BLaER1 treated with 17β-estradiol and CSF1 and Interleukin-3, amounts not matched to agents 10 nM and 100 nM (cell line): Measurements from ENCODE around the gene SRF.

Experiments used
- H3K27ac ChIP-seq, 11 experiments: shearing (Covaris generic); formaldehyde crosslinking; 2 replicates each; pipeline ENCODE4 v1.8.1; 2022
- H3K27me3 ChIP-seq, 11 experiments: shearing (Covaris generic); formaldehyde crosslinking; 2 replicates each; pipeline ENCODE4 v1.8.1; 2022
- H3K36me3 ChIP-seq, 11 experiments: shearing (Covaris generic); formaldehyde crosslinking; 2 replicates each; pipeline ENCODE4 v1.8.1; 2022
- H3K4me1 ChIP-seq, 10 experiments: shearing (Covaris generic); formaldehyde crosslinking; 2 replicates each; pipeline ENCODE4 v1.8.1; 2022
- H3K4me2 ChIP-seq, 11 experiments: shearing (Covaris generic); formaldehyde crosslinking; 2 replicates each; pipeline ENCODE4 v1.8.1; 2022
- H3K4me3 ChIP-seq, 10 experiments: shearing (Covaris generic); formaldehyde crosslinking; 2 replicates each; pipeline ENCODE4 v1.8.1; 2022
- H3K9ac ChIP-seq, 11 experiments: shearing (Covaris generic); formaldehyde crosslinking; 2 replicates each; pipeline ENCODE4 v1.8.1; 2022
- H3K9me3 ChIP-seq, 11 experiments: shearing (Covaris generic); formaldehyde crosslinking; replicated peaks in 1 of 11; 2 replicates each; pipeline ENCODE4 v1.8.1; 2022
- H4K20me1 ChIP-seq, 11 experiments: shearing (Covaris generic); formaldehyde crosslinking; 2 replicates each; pipeline ENCODE4 v1.8.1; 2022
- Cebpa-rat ChIP-seq, 11 experiments: shearing (Covaris generic); IDR thresholded peaks; 2 replicates each; pipeline ENCODE4 v1.8.1; 2022

The SRF gene

GRCh38 chr6:43189776-43190304 lies 18.8 kb downstream of the SRF start:
- Histone ChIP-seq H3K36me3 (peaks cover 66 to 91% (median 78%) of the 10 kb centered on the region in 11 experiments), H3K27me3 (no peaks in the 10 kb centered on the region)

GRCh38 chr6:43192911-43193310 lies 21.8 kb downstream of the SRF start:
- Histone ChIP-seq H3K36me3 (peaks cover 66 to 91% (median 79%) of the 10 kb centered on the region in 11 experiments), H3K4me2 (no peak overlapping the region), H3K9me3 (no peaks in the 10 kb centered on the region), H3K4me3 (no peak overlapping the region), H3K27me3 (no peaks in the 10 kb centered on the region), H3K9ac (no peak overlapping the region), H4K20me1 (no peaks in the 10 kb centered on the region; a peak in 1 of 22 replicates), H3K27ac (no peak overlapping the region), H3K4me1 (no peaks in the 10 kb centered on the region)
- TF ChIP-seq Cebpa-rat (IDR thresholded peaks at IDR 0.05): no peak

More at GRCh38 chr6:43189776-43190304, 18.8 kb downstream of the SRF start:
- Histone ChIP-seq H3K4me1 (peaks cover 0 to 5% (median under 1%) of the 10 kb centered on the region in 10 experiments; a peak in 4 of 20 replicates), H3K27ac (no peak overlapping the region), H3K4me2 (no peak overlapping the region), H3K9ac (no peak overlapping the region; a peak in 1 of 22 replicates), H4K20me1 (no peaks in the 10 kb centered on the region; a peak in 1 of 22 replicates), H3K4me3 (no peak overlapping the region), H3K9me3 (peaks cover 0 to 10% (median 0%) of the 10 kb centered on the region in 11 experiments; a peak in 5 of 22 replicates)
- no peak for TF ChIP-seq Cebpa-rat (IDR thresholded peaks at IDR 0.05)

GRCh38 chr6:43193929-43194328 lies 22.9 kb downstream of the SRF start:
- no peak for TF ChIP-seq Cebpa-rat (IDR thresholded peaks at IDR 0.05)
- Histone ChIP-seq H3K27ac (no peak overlapping the region), H3K9me3 (no peaks in the 10 kb centered on the region), H4K20me1 (no peaks in the 10 kb centered on the region), H3K4me2 (no peak overlapping the region), H3K4me3 (no peak overlapping the region), H3K9ac (no peak overlapping the region), H3K36me3 (peaks cover 63 to 91% (median 77%) of the 10 kb centered on the region in 11 experiments), H3K27me3 (no peaks in the 10 kb centered on the region), H3K4me1 (no peaks in the 10 kb centered on the region)

GRCh38 chr6:43196337-43196736 lies 25.3 kb downstream of the SRF start:
- H3K4me2 ChIP-seq: no peak overlapping the region

GRCh38 chr6:43199912-43200311 lies 28.8 kb downstream of the SRF start:
- Histone ChIP-seq H3K4me3 (no peak overlapping the region), H4K20me1 (peaks cover 0 to 7% (median 0%) of the 10 kb centered on the region in 11 experiments; a peak in 2 of 22 replicates), H3K9ac (no peak overlapping the region; a peak in 1 of 22 replicates), H3K27ac (no peak overlapping the region), H3K9me3 (no peaks in the 10 kb centered on the region), H3K36me3 (peaks cover 45 to 92% (median 80%) of the 10 kb centered on the region in 11 experiments), H3K4me2 (no peak overlapping the region), H3K27me3 (no peaks in the 10 kb centered on the region), H3K4me1 (peaks cover 0 to 5% (median 0%) of the 10 kb centered on the region in 10 experiments; a peak in 4 of 20 replicates)
- no peak for TF ChIP-seq Cebpa-rat (IDR thresholded peaks at IDR 0.05)

More at GRCh38 chr6:43196337-43196736, 25.3 kb downstream of the SRF start:
- Histone ChIP-seq H3K27me3 (no peaks in the 10 kb centered on the region), H4K20me1 (peaks cover 0 to 3% (median 0%) of the 10 kb centered on the region in 11 experiments; a peak in 1 of 22 replicates), H3K9ac (no peak overlapping the region), H3K4me3 (no peak overlapping the region), H3K36me3 (peaks cover 69 to 99% (median 88%) of the 10 kb centered on the region in 11 experiments), H3K27ac (no peak overlapping the region), H3K4me1 (peaks cover 0 to 5% (median 0%) of the 10 kb centered on the region in 10 experiments; a peak in 4 of 20 replicates), H3K9me3 (no peaks in the 10 kb centered on the region)
- TF ChIP-seq Cebpa-rat (IDR thresholded peaks at IDR 0.05): no peak

- no peak overlapping the region for H3K9ac ChIP-seq
- H4K20me1 ChIP-seq: peaks cover 0 to 7% (median 0%) of the 10 kb centered on the region in 11 experiments; a peak in 2 of 22 replicates
- peaks cover 42 to 92% (median 81%) of the 10 kb centered on the region in 11 experiments for H3K36me3 ChIP-seq
- H3K4me2 ChIP-seq: no peak overlapping the region
- H3K27ac ChIP-seq: no peak overlapping the region
- no peaks in the 10 kb centered on the region for H3K27me3 ChIP-seq
- no peak overlapping the region for H3K4me3 ChIP-seq
- H3K9me3 ChIP-seq: no peaks in the 10 kb centered on the region
- no peak for TF ChIP-seq Cebpa-rat (IDR thresholded peaks at IDR 0.05)
- peaks cover 0 to 5% (median 0%) of the 10 kb centered on the region in 10 experiments; a peak in 4 of 20 replicates for H3K4me1 ChIP-seq
Measured at GRCh38 chr6:43200541-43200940, 29.5 kb downstream of the SRF start.

- Histone ChIP-seq H3K9ac (no peak overlapping the region), H4K20me1 (peaks cover 0 to 7% (median 0%) of the 10 kb centered on the region in 11 experiments; a peak in 2 of 22 replicates), H3K4me1 (peaks cover 0 to 5% (median 0%) of the 10 kb centered on the region in 10 experiments; a peak in 4 of 20 replicates), H3K9me3 (no peaks in the 10 kb centered on the region), H3K4me2 (no peak overlapping the region), H3K4me3 (no peak overlapping the region), H3K27ac (no peak overlapping the region), H3K27me3 (no peaks in the 10 kb centered on the region), H3K36me3 (peaks cover 29 to 90% (median 67%) of the 10 kb centered on the region in 11 experiments)
- TF ChIP-seq Cebpa-rat (IDR thresholded peaks at IDR 0.05): no peak
Measured at GRCh38 chr6:43202451-43202850, 31.4 kb downstream of the SRF start.

GRCh38 chr6:43203029-43203717 lies 32.1 kb downstream of the SRF start:
- H3K4me1 ChIP-seq: peaks cover 0 to 5% (median 0%) of the 10 kb centered on the region in 10 experiments; a peak in 4 of 20 replicates
- no peak for TF ChIP-seq Cebpa-rat (IDR thresholded peaks at IDR 0.05)
- no peak overlapping the region for H3K4me3 ChIP-seq
- peaks cover 22 to 83% (median 61%) of the 10 kb centered on the region in 11 experiments for H3K36me3 ChIP-seq
- H3K27me3 ChIP-seq: no peaks in the 10 kb centered on the region
- H3K27ac ChIP-seq: no peak overlapping the region
- peaks cover 0 to 7% (median 0%) of the 10 kb centered on the region in 11 experiments; a peak in 2 of 22 replicates for H4K20me1 ChIP-seq
- H3K4me2 ChIP-seq: no peak overlapping the region
- no peaks in the 10 kb centered on the region for H3K9me3 ChIP-seq
- no peak overlapping the region for H3K9ac ChIP-seq

- no peak overlapping the region for H3K4me3 ChIP-seq
- no peaks in the 10 kb centered on the region for H3K9me3 ChIP-seq
- no peak overlapping the region for H3K4me2 ChIP-seq
- no peak overlapping the region for H3K9ac ChIP-seq
- no peaks in the 10 kb centered on the region for H3K27me3 ChIP-seq
- peaks cover 17 to 77% (median 56%) of the 10 kb centered on the region in 11 experiments; a peak in 21 of 22 replicates for H3K36me3 ChIP-seq
- H4K20me1 ChIP-seq: peaks cover 0 to 7% (median 0%) of the 10 kb centered on the region in 11 experiments; a peak in 2 of 22 replicates
- H3K4me1 ChIP-seq: peaks cover 0 to 5% (median 0%) of the 10 kb centered on the region in 10 experiments; a peak in 4 of 20 replicates
- H3K27ac ChIP-seq: no peak overlapping the region
- TF ChIP-seq Cebpa-rat (IDR thresholded peaks at IDR 0.05): no peak
Measured at GRCh38 chr6:43203718-43204095, 32.6 kb downstream of the SRF start.
